ENCODE data around the gene DENND1A.

DNA sequence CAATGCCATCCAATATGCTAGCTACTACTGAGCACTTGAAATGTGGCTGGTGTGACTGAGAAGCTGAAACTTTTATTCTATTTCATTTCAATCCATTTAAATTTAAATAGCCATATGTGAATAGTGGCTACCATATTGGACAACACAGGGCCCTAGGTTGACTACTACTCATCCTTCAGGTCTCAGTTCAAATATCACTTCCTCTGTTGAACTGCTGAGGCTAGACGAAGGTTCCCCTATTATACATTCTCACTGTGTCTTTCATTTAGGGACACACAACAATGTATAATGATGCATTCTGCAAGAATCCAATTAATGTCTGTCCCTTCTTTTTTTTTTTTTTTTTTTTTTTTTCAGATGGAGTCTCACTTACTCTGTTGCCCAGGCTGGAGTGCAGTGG, 365.3 kb downstream of the DENND1A start:
- TF ChIP-seq, protein P1, sequence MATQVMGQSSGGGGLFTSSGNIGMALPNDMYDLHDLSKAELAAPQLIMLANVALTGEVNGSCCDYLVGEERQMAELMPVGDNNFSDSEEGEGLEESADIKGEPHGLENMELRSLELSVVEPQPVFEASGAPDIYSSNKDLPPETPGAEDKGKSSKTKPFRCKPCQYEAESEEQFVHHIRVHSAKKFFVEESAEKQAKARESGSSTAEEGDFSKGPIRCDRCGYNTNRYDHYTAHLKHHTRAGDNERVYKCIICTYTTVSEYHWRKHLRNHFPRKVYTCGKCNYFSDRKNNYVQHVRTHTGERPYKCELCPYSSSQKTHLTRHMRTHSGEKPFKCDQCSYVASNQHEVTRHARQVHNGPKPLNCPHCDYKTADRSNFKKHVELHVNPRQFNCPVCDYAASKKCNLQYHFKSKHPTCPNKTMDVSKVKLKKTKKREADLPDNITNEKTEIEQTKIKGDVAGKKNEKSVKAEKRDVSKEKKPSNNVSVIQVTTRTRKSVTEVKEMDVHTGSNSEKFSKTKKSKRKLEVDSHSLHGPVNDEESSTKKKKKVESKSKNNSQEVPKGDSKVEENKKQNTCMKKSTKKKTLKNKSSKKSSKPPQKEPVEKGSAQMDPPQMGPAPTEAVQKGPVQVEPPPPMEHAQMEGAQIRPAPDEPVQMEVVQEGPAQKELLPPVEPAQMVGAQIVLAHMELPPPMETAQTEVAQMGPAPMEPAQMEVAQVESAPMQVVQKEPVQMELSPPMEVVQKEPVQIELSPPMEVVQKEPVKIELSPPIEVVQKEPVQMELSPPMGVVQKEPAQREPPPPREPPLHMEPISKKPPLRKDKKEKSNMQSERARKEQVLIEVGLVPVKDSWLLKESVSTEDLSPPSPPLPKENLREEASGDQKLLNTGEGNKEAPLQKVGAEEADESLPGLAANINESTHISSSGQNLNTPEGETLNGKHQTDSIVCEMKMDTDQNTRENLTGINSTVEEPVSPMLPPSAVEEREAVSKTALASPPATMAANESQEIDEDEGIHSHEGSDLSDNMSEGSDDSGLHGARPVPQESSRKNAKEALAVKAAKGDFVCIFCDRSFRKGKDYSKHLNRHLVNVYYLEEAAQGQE (IDR thresholded peaks at IDR 0.05): no peak
- TF ChIP-seq, protein P2, sequence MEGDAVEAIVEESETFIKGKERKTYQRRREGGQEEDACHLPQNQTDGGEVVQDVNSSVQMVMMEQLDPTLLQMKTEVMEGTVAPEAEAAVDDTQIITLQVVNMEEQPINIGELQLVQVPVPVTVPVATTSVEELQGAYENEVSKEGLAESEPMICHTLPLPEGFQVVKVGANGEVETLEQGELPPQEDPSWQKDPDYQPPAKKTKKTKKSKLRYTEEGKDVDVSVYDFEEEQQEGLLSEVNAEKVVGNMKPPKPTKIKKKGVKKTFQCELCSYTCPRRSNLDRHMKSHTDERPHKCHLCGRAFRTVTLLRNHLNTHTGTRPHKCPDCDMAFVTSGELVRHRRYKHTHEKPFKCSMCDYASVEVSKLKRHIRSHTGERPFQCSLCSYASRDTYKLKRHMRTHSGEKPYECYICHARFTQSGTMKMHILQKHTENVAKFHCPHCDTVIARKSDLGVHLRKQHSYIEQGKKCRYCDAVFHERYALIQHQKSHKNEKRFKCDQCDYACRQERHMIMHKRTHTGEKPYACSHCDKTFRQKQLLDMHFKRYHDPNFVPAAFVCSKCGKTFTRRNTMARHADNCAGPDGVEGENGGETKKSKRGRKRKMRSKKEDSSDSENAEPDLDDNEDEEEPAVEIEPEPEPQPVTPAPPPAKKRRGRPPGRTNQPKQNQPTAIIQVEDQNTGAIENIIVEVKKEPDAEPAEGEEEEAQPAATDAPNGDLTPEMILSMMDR (IDR thresholded peaks at IDR 0.05; ENCODE audit: low read depth, low read length, missing input control): no peak
- no peak for TF ChIP-seq YY1 (IDR thresholded peaks at IDR 0.05)
- TF ChIP-seq NR2F2 (IDR thresholded peaks at IDR 0.05): no peak
- no peak for TF ChIP-seq EGR1 (IDR thresholded peaks at IDR 0.05; ENCODE audit: low read depth in 2 of 2)
- no peak for TF ChIP-seq TAF1 (conservative IDR thresholded peaks at IDR 0.05)
- TF ChIP-seq SP1 (IDR thresholded peaks at IDR 0.05): no peak
- TF ChIP-seq, protein P3, sequence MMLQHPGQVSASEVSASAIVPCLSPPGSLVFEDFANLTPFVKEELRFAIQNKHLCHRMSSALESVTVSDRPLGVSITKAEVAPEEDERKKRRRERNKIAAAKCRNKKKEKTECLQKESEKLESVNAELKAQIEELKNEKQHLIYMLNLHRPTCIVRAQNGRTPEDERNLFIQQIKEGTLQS (IDR thresholded peaks at IDR 0.05): no peak
- TF ChIP-seq RAD21 (IDR thresholded peaks at IDR 0.05): no peak
- no peak for TF ChIP-seq JUND (IDR thresholded peaks at IDR 0.05)
- no peak for TF ChIP-seq FOXA1 (IDR thresholded peaks at IDR 0.05)
- no peak for TF ChIP-seq HNF4A (conservative IDR thresholded peaks at IDR 0.05)
- TF ChIP-seq, protein P4, sequence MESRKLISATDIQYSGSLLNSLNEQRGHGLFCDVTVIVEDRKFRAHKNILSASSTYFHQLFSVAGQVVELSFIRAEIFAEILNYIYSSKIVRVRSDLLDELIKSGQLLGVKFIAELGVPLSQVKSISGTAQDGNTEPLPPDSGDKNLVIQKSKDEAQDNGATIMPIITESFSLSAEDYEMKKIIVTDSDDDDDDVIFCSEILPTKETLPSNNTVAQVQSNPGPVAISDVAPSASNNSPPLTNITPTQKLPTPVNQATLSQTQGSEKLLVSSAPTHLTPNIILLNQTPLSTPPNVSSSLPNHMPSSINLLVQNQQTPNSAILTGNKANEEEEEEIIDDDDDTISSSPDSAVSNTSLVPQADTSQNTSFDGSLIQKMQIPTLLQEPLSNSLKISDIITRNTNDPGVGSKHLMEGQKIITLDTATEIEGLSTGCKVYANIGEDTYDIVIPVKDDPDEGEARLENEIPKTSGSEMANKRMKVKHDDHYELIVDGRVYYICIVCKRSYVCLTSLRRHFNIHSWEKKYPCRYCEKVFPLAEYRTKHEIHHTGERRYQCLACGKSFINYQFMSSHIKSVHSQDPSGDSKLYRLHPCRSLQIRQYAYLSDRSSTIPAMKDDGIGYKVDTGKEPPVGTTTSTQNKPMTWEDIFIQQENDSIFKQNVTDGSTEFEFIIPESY (IDR thresholded peaks at IDR 0.05): no peak
